Activated CD4-positive, alpha-beta T cell treated with anti-CD3 and anti-CD28 coated beads for 36 hours (primary cell): Measurements from ENCODE around the gene SIX5. TPM values are rescaled to one million over a fixed set of nuclear protein-coding genes. Genes with fewer than 3 reads are reported as not detected.

ENCODE experiments used
- ATAC-seq: fragments of 200-7000 bp; cut with Tn5 transposase; one replicate; pipeline ENCODE4 v1.10.0; 2021; ENCODE audit warnings: mild to moderate bottlenecking, moderate library complexity
- CTCF ChIA-PET: fragments of 350-600 bp; sonication (Branson Sonifier 250); formaldehyde crosslinking; loops from one replicate; lab custom pipeline; 2021; ENCODE audit warnings: antibody characterized with exemption; lab: Charles Lee
- POLR2A ChIA-PET: fragments of 350-600 bp; sonication (Branson Sonifier 250); formaldehyde crosslinking; loops from one replicate; lab custom pipeline; 2021; ENCODE audit warnings: antibody characterized with exemption, inconsistent platforms; lab: Charles Lee
- DNase-seq: peaks from one replicate; pipeline ENCODE4 v3.0.0-alpha.2; 2020
- H3K27ac Mint-ChIP-seq: one replicate; pipeline ENCODE4 v1.8.0; 2021; ENCODE audit warnings: mixed read lengths
- H3K27me3 Mint-ChIP-seq: one replicate; pipeline ENCODE4 v1.8.0; 2021; ENCODE audit warnings: mixed read lengths
- H3K36me3 Mint-ChIP-seq: one replicate; pipeline ENCODE4 v1.8.0; 2021; ENCODE audit warnings: low read depth, mixed read lengths
- H3K4me1 Mint-ChIP-seq: one replicate; pipeline ENCODE4 v1.8.0; 2021; ENCODE audit warnings: mixed read lengths
- H3K4me3 Mint-ChIP-seq: one replicate; pipeline ENCODE4 v1.8.0; 2021; ENCODE audit warnings: mild to moderate bottlenecking, moderate library complexity, mixed read lengths
- H3K9me3 Mint-ChIP-seq: one replicate; pipeline ENCODE4 v1.8.0; 2021; ENCODE audit warnings: low read depth, mixed read lengths
- intact Hi-C, 2 experiments: fragments of 100-400 bp; cut with DNase I in 1 of 2; cut with micrococcal nuclease in 1 of 2; formaldehyde crosslinking; loops; one replicate each; pipeline versions ENCODE4 v1.14.2 to v1.15.1; 2022 to 2024; cut with DNase I, micrococcal nuclease
- total RNA-seq, 2 experiments: library from RNA; stranded (reverse); gene quantifications; one replicate each; pipeline ENCODE4 v1.2.3, GENCODE V29; 2021

SIX5 gene
- total RNA-seq, 2 experiments from 2014 or later = 2.0 to 2.2 TPM

GRCh38 chr19:45766869-45767346 lies 2.1 kb downstream of the SIX5 start:
- H3K36me3 Mint-ChIP-seq = peaks cover 3% of the 10 kb centered on the region
- H3K27me3 Mint-ChIP-seq = peaks cover 10% of the 10 kb centered on the region
- H3K4me3 Mint-ChIP-seq = no peak overlapping the region
- DNase-seq = no peak
- ChIA-PET POLR2A (no interaction called here), CTCF (interaction anchor here (1.2 to 1.7 kb wide), 2 partner anchors 32 to 50 kb away, joined by 3 to 6 read pairs; no protein-coding TSS in a partner anchor)
- peaks cover 10% of the 10 kb centered on the region for H3K4me1 Mint-ChIP-seq
- no peaks in the 10 kb centered on the region for H3K9me3 Mint-ChIP-seq
- intact Hi-C loops = loop anchor here in 1 of 2 experiments (5.0 kb wide), 1 partner anchor 50 kb away; no protein-coding TSS in a partner anchor
- H3K27ac Mint-ChIP-seq = no peak overlapping the region
- ATAC-seq = no peak

DNA sequence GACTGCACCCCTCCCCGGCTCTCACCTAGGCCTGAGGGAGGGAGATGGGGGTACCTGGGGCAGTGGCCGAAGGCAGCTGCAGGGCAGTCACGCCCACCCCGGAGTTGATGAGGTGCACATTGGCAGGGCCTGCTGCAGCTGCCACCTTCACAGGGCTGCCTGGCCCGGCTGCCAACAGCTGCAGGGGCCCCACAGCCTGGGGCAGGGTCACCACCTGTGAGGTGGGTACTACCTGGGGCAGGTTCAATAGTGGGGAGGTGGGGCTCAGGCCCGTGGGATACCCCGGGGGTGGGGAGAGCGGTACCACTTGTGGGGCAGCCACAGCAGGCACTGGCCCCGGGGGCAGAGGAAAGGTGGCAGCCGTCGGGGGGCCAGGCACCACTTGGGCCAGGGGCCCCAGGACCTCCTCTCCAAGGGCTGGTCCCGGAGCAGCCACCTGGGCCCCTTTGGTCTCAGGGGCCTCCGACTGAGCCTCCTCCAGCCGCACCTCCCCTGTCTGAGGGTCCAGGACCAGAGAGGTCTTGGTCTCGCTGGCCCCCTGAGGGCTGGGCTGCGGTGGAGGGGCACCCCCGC lies 2.7 kb downstream of the SIX5 start:
- CTCF ChIA-PET = interaction anchor here (1.2 kb wide), 1 partner anchor 33 kb away, joined by 3 read pairs; no protein-coding TSS in a partner anchor
- POLR2A ChIA-PET = no interaction called here
- Mint-ChIP-seq H3K4me1 (peaks cover 10% of the 10 kb centered on the region), H3K27ac (no peak overlapping the region), H3K4me3 (no peak overlapping the region), H3K9me3 (no peaks in the 10 kb centered on the region), H3K36me3 (peaks cover 3% of the 10 kb centered on the region), H3K27me3 (peaks cover 10% of the 10 kb centered on the region)
- DNase-seq (no peak), ATAC-seq (no peak)
- intact Hi-C loops = loop anchor here in 1 of 2 experiments (5.0 kb wide), 1 partner anchor 49 kb away; no protein-coding TSS in a partner anchor

GRCh38 chr19:45765702-45766295 lies 3.3 kb downstream of the SIX5 start:
- no peak overlapping the region for H3K27ac Mint-ChIP-seq
- no peak overlapping the region for H3K4me3 Mint-ChIP-seq
- H3K36me3 Mint-ChIP-seq = no peaks in the 10 kb centered on the region
- ChIA-PET CTCF (interaction anchor here (0.8 kb wide), 1 partner anchor 52 kb away, joined by 3 read pairs; no protein-coding TSS in a partner anchor), POLR2A (interaction anchor here (0.6 kb wide), 1 partner anchor 183 kb away, joined by 3 read pairs; no protein-coding TSS in a partner anchor)
- peaks cover 6% of the 10 kb centered on the region for H3K4me1 Mint-ChIP-seq
- ATAC-seq = no peak
- intact Hi-C loops = loop anchor here in 1 of 2 experiments (5.0 kb wide), 1 partner anchor 48 kb away; no protein-coding TSS in a partner anchor
- DNase-seq = no peak
- H3K9me3 Mint-ChIP-seq = no peaks in the 10 kb centered on the region
- H3K27me3 Mint-ChIP-seq = peaks cover 10% of the 10 kb centered on the region

DNA sequence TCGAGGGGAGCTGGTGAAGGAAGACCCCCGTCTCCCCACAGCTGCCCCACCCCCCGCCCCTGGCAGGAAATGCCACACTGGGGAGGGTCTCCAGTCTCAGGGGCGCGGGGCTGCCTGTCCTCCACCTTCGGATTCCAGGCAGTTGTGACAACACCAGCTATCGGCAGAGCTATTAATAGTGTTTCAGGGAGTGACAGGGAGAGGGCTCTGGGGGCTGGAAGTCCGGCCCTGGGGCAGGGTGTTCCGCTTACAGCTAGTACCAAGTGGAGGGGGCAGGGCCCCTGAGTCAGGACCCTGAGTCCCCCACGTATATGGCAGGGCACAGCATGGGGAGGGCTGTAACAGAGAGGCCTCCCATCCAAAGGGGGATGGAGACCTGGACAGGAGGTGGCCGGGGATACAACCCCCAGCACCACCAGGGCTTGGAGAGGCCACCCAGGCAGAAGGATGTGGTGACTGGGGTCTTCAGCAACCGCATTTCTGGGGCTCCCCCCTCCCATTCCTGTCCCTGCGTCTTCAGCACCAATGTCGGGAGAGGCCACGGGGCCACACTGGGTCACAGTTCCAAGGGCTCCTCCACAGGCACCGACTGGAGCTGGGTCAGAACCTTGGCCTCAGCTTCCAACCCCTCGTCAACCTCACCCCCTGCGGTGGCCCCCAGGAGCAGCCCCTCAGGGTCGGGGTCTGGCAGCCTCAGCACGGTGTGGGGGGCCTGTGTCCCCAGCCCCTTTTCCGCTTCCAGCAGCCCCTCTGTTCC lies 3.9 kb downstream of the SIX5 start:
- no peaks in the 10 kb centered on the region for H3K9me3 Mint-ChIP-seq
- H3K27ac Mint-ChIP-seq = no peak overlapping the region
- H3K27me3 Mint-ChIP-seq = peaks cover 10% of the 10 kb centered on the region
- intact Hi-C loops = loop anchor here in 1 of 2 experiments (5.0 kb wide), 1 partner anchor 48 kb away; no protein-coding TSS in a partner anchor
- ATAC-seq (no peak), DNase-seq (no peak)
- ChIA-PET CTCF (interaction anchor here (0.8 kb wide), 1 partner anchor 52 kb away, joined by 3 read pairs; no protein-coding TSS in a partner anchor), POLR2A (interaction anchor here (0.6 kb wide), 1 partner anchor 184 kb away, joined by 3 read pairs; no protein-coding TSS in a partner anchor)
- no peaks in the 10 kb centered on the region for H3K36me3 Mint-ChIP-seq
- H3K4me1 Mint-ChIP-seq = peaks cover 6% of the 10 kb centered on the region
- no peak overlapping the region for H3K4me3 Mint-ChIP-seq

DNA sequence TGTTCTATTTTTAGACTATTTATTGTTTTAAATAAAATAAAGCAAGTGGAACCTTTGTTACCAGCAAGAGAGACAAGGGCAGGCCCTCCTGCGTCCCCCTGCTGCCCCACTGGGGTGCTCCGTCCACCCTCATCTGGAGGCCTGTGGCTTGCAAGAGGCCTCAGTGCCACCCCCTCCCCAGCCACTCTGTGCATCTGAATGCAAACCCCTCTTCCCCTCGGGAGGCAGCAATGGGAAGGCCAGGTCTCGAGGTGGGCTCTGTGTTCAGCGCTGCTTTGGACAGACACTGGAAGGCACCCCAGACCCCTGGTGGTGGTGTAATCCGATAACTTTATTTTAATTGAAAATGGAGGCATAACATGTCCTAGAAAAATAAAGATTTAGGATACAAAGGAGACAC lies 4.6 kb downstream of the SIX5 start:
- Mint-ChIP-seq H3K9me3 (no peaks in the 10 kb centered on the region), H3K4me1 (peaks cover 2% of the 10 kb centered on the region), H3K4me3 (no peak overlapping the region), H3K27ac (no peak overlapping the region), H3K27me3 (peaks cover 10% of the 10 kb centered on the region), H3K36me3 (no peaks in the 10 kb centered on the region)
- intact Hi-C loops = no loop called here
- ChIA-PET CTCF (no interaction called here), POLR2A (no interaction called here)
- no peak for ATAC-seq
- no peak for DNase-seq

DNA sequence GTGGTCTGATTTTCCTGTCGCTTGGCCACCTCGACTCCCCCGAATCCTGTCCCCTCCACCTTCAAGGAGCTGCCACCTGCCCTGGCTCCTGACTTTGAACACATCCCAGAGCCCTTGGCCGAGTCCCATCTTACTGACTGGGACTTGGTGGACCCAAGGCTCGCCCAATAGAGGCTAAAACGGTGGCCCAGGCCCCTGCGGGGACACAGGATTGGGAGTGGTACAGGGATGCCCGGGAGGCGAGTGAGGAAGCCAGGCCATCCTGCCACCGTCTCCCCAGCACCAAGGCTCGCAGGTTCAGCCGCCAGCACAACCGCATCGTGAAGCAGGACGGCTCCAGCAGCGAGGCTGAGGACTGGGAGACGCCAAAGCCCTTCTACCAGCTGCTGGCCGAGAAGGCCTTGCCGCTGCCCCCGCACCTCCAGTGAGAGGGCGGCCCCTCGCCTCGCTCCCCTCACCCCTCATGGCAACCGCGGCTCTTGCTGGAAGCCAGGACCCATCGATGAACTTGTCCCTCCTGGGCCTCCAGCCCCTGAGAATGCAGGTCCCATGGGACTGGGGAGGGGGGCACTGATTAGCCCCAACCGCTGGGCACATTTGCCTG lies 5.3 kb downstream of the SIX5 start:
- ChIA-PET CTCF (interaction anchor here (0.5 kb wide), 1 partner anchor 266 kb away, joined by 4 read pairs; no protein-coding TSS in a partner anchor), POLR2A (interaction anchor here (0.6 kb wide), 1 partner anchor 46 kb away, joined by 3 read pairs; no protein-coding TSS in a partner anchor)
- Mint-ChIP-seq H3K9me3 (no peaks in the 10 kb centered on the region), H3K4me1 (peaks cover 1% of the 10 kb centered on the region), H3K36me3 (no peaks in the 10 kb centered on the region), H3K27me3 (peaks cover 10% of the 10 kb centered on the region), H3K4me3 (no peak overlapping the region), H3K27ac (no peak overlapping the region)
- ATAC-seq (no peak), DNase-seq (no peak)
- intact Hi-C loops = no loop called here

- Mint-ChIP-seq H3K27ac (no peak overlapping the region), H3K36me3 (no peaks in the 10 kb centered on the region), H3K4me3 (no peak overlapping the region), H3K9me3 (no peaks in the 10 kb centered on the region), H3K4me1 (peaks cover under 1% of the 10 kb centered on the region), H3K27me3 (peaks cover 9% of the 10 kb centered on the region)
- POLR2A ChIA-PET = no interaction called here
- CTCF ChIA-PET = interaction anchor here (0.7 kb wide), 2 partner anchors 71 to 180 kb away, joined by 3 read pairs; partner anchors contain the start of gene QPCTL
- intact Hi-C loops = no loop called here
- DNase-seq (no peak), ATAC-seq (no peak)
These were observed 6.0 kb downstream of the SIX5 start for GRCh38 chr19:45762870-45763631.

GRCh38 chr19:45761714-45762113 lies 7.3 kb downstream of the SIX5 start:
- no peaks in the 10 kb centered on the region for H3K36me3 Mint-ChIP-seq
- no peak overlapping the region for H3K27ac Mint-ChIP-seq
- no peaks in the 10 kb centered on the region for H3K9me3 Mint-ChIP-seq
- H3K4me1 Mint-ChIP-seq = no peaks in the 10 kb centered on the region
- ATAC-seq (no peak), DNase-seq (no peak)
- intact Hi-C loops = no loop called here
- no peak overlapping the region for H3K4me3 Mint-ChIP-seq
- H3K27me3 Mint-ChIP-seq = peaks cover 4% of the 10 kb centered on the region
- ChIA-PET POLR2A (interaction anchor here (0.6 kb wide), 2 partner anchors 48 to 945 kb away, joined by 3 read pairs; no protein-coding TSS in a partner anchor), CTCF (interaction anchor here (0.8 kb wide), 1 partner anchor 9 kb away, joined by 3 read pairs; no protein-coding TSS in a partner anchor)

DNA sequence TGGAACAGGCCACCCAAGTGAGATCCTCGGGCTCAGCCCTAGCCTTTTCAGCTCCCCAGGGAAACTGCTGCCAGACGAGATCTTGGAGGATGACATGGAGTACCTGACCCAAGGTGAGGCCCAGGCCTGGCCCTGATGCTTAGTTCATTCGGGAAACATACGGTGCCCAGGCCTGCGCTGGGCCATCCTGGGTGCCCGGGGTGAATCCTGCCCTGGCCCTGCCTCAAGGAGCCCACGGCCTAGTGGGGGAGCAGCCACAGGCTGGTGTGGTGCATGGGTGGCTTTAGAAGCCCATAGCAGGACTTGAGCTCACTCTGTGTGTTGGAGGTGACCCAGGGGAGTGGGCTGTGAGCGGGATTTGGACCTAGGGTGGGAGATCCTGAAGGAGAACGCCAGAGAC lies 10.1 kb downstream of the SIX5 start:
- Mint-ChIP-seq H3K27me3 (peaks cover 2% of the 10 kb centered on the region), H3K9me3 (no peaks in the 10 kb centered on the region), H3K4me3 (no peak overlapping the region), H3K36me3 (no peaks in the 10 kb centered on the region), H3K4me1 (no peaks in the 10 kb centered on the region), H3K27ac (no peak overlapping the region)
- DNase-seq (no peak), ATAC-seq (no peak)
- CTCF ChIA-PET = no interaction called here
- intact Hi-C loops = no loop called here
- POLR2A ChIA-PET = no interaction called here

DNA sequence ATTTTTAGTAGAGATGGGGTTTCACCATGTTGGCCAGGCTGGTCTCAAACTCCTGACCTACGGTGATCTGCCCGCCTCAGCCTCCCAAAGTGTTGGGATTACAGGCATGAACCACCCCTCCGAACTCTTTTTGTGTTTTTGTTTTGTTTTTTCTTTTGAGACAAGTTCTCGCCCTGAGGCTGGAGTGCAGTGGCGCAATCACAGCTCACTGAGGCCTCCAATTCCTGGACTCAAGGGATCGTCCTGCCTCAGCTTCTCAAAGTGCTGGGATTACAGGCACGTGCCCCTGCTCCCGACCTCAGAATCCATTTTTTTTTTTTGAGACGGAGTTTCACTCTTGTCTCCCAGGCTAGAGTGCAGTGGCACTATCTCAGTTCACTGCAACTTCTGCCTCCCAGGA lies 11.4 kb downstream of the SIX5 start:
- no peak for ATAC-seq
- ChIA-PET CTCF (interaction anchor here (0.6 kb wide), 1 partner anchor 1125 kb away, joined by 3 read pairs; no protein-coding TSS in a partner anchor), POLR2A (no interaction called here)
- intact Hi-C loops = no loop called here
- DNase-seq = no peak
- Mint-ChIP-seq H3K36me3 (no peaks in the 10 kb centered on the region), H3K4me3 (no peak overlapping the region), H3K27me3 (peaks cover 2% of the 10 kb centered on the region), H3K27ac (no peak overlapping the region), H3K9me3 (no peaks in the 10 kb centered on the region), H3K4me1 (no peaks in the 10 kb centered on the region)
